Activated naive CD8-positive, alpha-beta T cell treated with anti-CD3 and anti-CD28 coated beads, Interleukin-2, amount 50 U/mL, for 24 hours (primary cell): ENCODE data around the gene DCAF4L1.

Experiments used
- ATAC-seq: fragments of 150-1000 bp; cut with Tn5 transposase; one replicate; pipeline ENCODE4 v1.10.0; 2021
- DNase-seq: peaks from one replicate; pipeline ENCODE4 v3.0.0; 2021
- H3K27ac Mint-ChIP-seq: one replicate; pipeline ENCODE4 v1.8.0; 2021; ENCODE audit warnings: mild to moderate bottlenecking, mixed read lengths
- H3K27me3 Mint-ChIP-seq: one replicate; pipeline ENCODE4 v1.8.0; 2021; ENCODE audit warnings: mixed read lengths
- H3K36me3 Mint-ChIP-seq: one replicate; pipeline ENCODE4 v1.8.0; 2021; ENCODE audit warnings: low read depth, mixed read lengths
- H3K4me1 Mint-ChIP-seq: one replicate; pipeline ENCODE4 v1.8.0; 2021; ENCODE audit warnings: mixed read lengths
- H3K4me3 Mint-ChIP-seq: one replicate; pipeline ENCODE4 v1.8.0; 2021; ENCODE audit warnings: mild to moderate bottlenecking, moderate library complexity, mixed read lengths
- H3K9me3 Mint-ChIP-seq: one replicate; pipeline ENCODE4 v1.8.0; 2021; ENCODE audit warnings: mixed read lengths

Gene DCAF4L1

GRCh38 chr4:41981456-41981855, at the start of gene DCAF4L1:
Gene DCAF4L1, plus strand, starts transcription at chr4:41981756. Its CDS starts 37 bp downstream, at chr4:41981793.
- DNase-seq (no peak), ATAC-seq (no peak)
- no peaks in the 10 kb centered on the region for H3K9me3 Mint-ChIP-seq
- H3K36me3 Mint-ChIP-seq = peaks cover 2% of the 10 kb centered on the region
- H3K4me1 Mint-ChIP-seq = no peaks in the 10 kb centered on the region
- H3K27ac Mint-ChIP-seq = no peak within 1 kb of the TSS
- no peaks in the 10 kb centered on the region for H3K27me3 Mint-ChIP-seq
- H3K4me3 Mint-ChIP-seq = no peak within 1 kb of the TSS

- Mint-ChIP-seq H3K4me1 (peaks cover 29% of the 10 kb centered on the region), H3K27me3 (no peaks in the 10 kb centered on the region), H3K9me3 (no peaks in the 10 kb centered on the region), H3K36me3 (peaks cover 19% of the 10 kb centered on the region), H3K27ac (no peak overlapping the region), H3K4me3 (no peak overlapping the region)
- DNase-seq (no peak), ATAC-seq (no peak)
Observed at GRCh38 chr4:41932988-41933387, 48.6 kb upstream of the DCAF4L1 start.

GRCh38 chr4:41933997-41934503, 47.5 kb upstream of the DCAF4L1 start:
- H3K4me1 Mint-ChIP-seq = peaks cover 35% of the 10 kb centered on the region
- no peak for DNase-seq
- H3K27ac Mint-ChIP-seq = no peak overlapping the region
- H3K36me3 Mint-ChIP-seq = peaks cover 27% of the 10 kb centered on the region
- no peak for ATAC-seq
- peak overlapping the region; percentile 98 for H3K4me3 Mint-ChIP-seq
- no peaks in the 10 kb centered on the region for H3K27me3 Mint-ChIP-seq
- no peaks in the 10 kb centered on the region for H3K9me3 Mint-ChIP-seq

- Mint-ChIP-seq H3K36me3 (peaks cover 32% of the 10 kb centered on the region), H3K9me3 (no peaks in the 10 kb centered on the region), H3K4me3 (peak overlapping the region; percentile 98), H3K27me3 (no peaks in the 10 kb centered on the region), H3K4me1 (peaks cover 38% of the 10 kb centered on the region), H3K27ac (peak overlapping the region; percentile 96)
- no peak for DNase-seq
- no peak for ATAC-seq
Observed at GRCh38 chr4:41934514-41934900, 47.0 kb upstream of the DCAF4L1 start.

- H3K9me3 Mint-ChIP-seq = no peaks in the 10 kb centered on the region
- H3K4me1 Mint-ChIP-seq = peaks cover 43% of the 10 kb centered on the region
- peak within 1 kb of the TSS; percentile 98 for H3K4me3 Mint-ChIP-seq
- no peaks in the 10 kb centered on the region for H3K27me3 Mint-ChIP-seq
- peaks cover 36% of the 10 kb centered on the region for H3K36me3 Mint-ChIP-seq
- DNase-seq (peak; percentile 81), ATAC-seq (peak; percentile 82)
- peak within 1 kb of the TSS; percentile 96 for H3K27ac Mint-ChIP-seq
Observed at GRCh38 chr4:41934901-41935651, 46.5 kb upstream of the DCAF4L1 start, which contains the start of gene TMEM33. Gene TMEM33, plus strand, starts transcription at chr4:41935429. Its CDS starts 56 bp downstream, at chr4:41935485.

GRCh38 chr4:41935652-41936021, 45.9 kb upstream of the DCAF4L1 start:
- Mint-ChIP-seq H3K9me3 (no peaks in the 10 kb centered on the region), H3K27me3 (no peaks in the 10 kb centered on the region), H3K4me1 (peaks cover 44% of the 10 kb centered on the region), H3K4me3 (peak overlapping the region; percentile 98), H3K27ac (peak overlapping the region; percentile 96), H3K36me3 (peaks cover 37% of the 10 kb centered on the region)
- DNase-seq (peak; percentile 38), ATAC-seq (peak; percentile 59)

- peaks cover 62% of the 10 kb centered on the region for H3K36me3 Mint-ChIP-seq
- peaks cover 57% of the 10 kb centered on the region for H3K4me1 Mint-ChIP-seq
- ATAC-seq = no peak
Observed at GRCh38 chr4:41939016-41939626, 42.4 kb upstream of the DCAF4L1 start.

GRCh38 chr4:41940834-41941233, 40.7 kb upstream of the DCAF4L1 start:
- Mint-ChIP-seq H3K9me3 (no peaks in the 10 kb centered on the region), H3K36me3 (peaks cover 71% of the 10 kb centered on the region), H3K27me3 (no peaks in the 10 kb centered on the region), H3K27ac (no peak overlapping the region), H3K4me3 (no peak overlapping the region), H3K4me1 (peaks cover 47% of the 10 kb centered on the region)
- ATAC-seq (no peak), DNase-seq (no peak)

More at GRCh38 chr4:41939016-41939626, 42.4 kb upstream of the DCAF4L1 start:
- Mint-ChIP-seq H3K9me3 (no peaks in the 10 kb centered on the region), H3K27ac (no peak overlapping the region), H3K4me3 (no peak overlapping the region), H3K27me3 (no peaks in the 10 kb centered on the region)
- no peak for DNase-seq

GRCh38 chr4:41943506-41943905, 38.0 kb upstream of the DCAF4L1 start:
- DNase-seq = no peak
- H3K36me3 Mint-ChIP-seq = peaks cover 67% of the 10 kb centered on the region
- H3K4me3 Mint-ChIP-seq = no peak overlapping the region
- no peak overlapping the region for H3K27ac Mint-ChIP-seq
- H3K27me3 Mint-ChIP-seq = no peaks in the 10 kb centered on the region
- ATAC-seq = no peak
- no peaks in the 10 kb centered on the region for H3K9me3 Mint-ChIP-seq
- H3K4me1 Mint-ChIP-seq = peaks cover 27% of the 10 kb centered on the region

GRCh38 chr4:41944089-41944488, 37.5 kb upstream of the DCAF4L1 start:
- ATAC-seq (no peak), DNase-seq (no peak)
- H3K36me3 Mint-ChIP-seq = peaks cover 64% of the 10 kb centered on the region
- no peaks in the 10 kb centered on the region for H3K27me3 Mint-ChIP-seq
- H3K9me3 Mint-ChIP-seq = no peaks in the 10 kb centered on the region
- H3K4me3 Mint-ChIP-seq = no peak overlapping the region
- peaks cover 25% of the 10 kb centered on the region for H3K4me1 Mint-ChIP-seq
- no peak overlapping the region for H3K27ac Mint-ChIP-seq

- Mint-ChIP-seq H3K9me3 (no peaks in the 10 kb centered on the region), H3K27ac (no peak overlapping the region), H3K4me3 (no peak overlapping the region), H3K27me3 (no peaks in the 10 kb centered on the region), H3K36me3 (peaks cover 65% of the 10 kb centered on the region), H3K4me1 (no peaks in the 10 kb centered on the region)
- DNase-seq (no peak), ATAC-seq (no peak)
Observed at GRCh38 chr4:41949531-41949930, 32.0 kb upstream of the DCAF4L1 start.

- no peak overlapping the region for H3K4me3 Mint-ChIP-seq
- H3K27ac Mint-ChIP-seq = no peak overlapping the region
- DNase-seq = no peak
- H3K9me3 Mint-ChIP-seq = no peaks in the 10 kb centered on the region
- H3K4me1 Mint-ChIP-seq = no peaks in the 10 kb centered on the region
- H3K36me3 Mint-ChIP-seq = peaks cover 30% of the 10 kb centered on the region
- no peaks in the 10 kb centered on the region for H3K27me3 Mint-ChIP-seq
- ATAC-seq = no peak
Observed at GRCh38 chr4:41957634-41958033, 23.9 kb upstream of the DCAF4L1 start.

GRCh38 chr4:41963105-41963504, 18.5 kb upstream of the DCAF4L1 start:
- no peak for DNase-seq
- no peak overlapping the region for H3K27ac Mint-ChIP-seq
- H3K27me3 Mint-ChIP-seq = no peaks in the 10 kb centered on the region
- ATAC-seq = no peak
- peaks cover 2% of the 10 kb centered on the region for H3K9me3 Mint-ChIP-seq
- H3K4me3 Mint-ChIP-seq = no peak overlapping the region
- no peaks in the 10 kb centered on the region for H3K4me1 Mint-ChIP-seq
- peaks cover 3% of the 10 kb centered on the region for H3K36me3 Mint-ChIP-seq

GRCh38 chr4:41964401-41964800, 17.2 kb upstream of the DCAF4L1 start:
- Mint-ChIP-seq H3K27ac (no peak overlapping the region), H3K4me1 (no peaks in the 10 kb centered on the region), H3K27me3 (no peaks in the 10 kb centered on the region), H3K9me3 (peaks cover 5% of the 10 kb centered on the region), H3K4me3 (no peak overlapping the region), H3K36me3 (peaks cover 5% of the 10 kb centered on the region)
- DNase-seq (no peak), ATAC-seq (no peak)

- ATAC-seq = no peak
- no peaks in the 10 kb centered on the region for H3K4me1 Mint-ChIP-seq
- H3K4me3 Mint-ChIP-seq = no peak overlapping the region
Observed at GRCh38 chr4:41967392-41967791, 14.2 kb upstream of the DCAF4L1 start.

More at GRCh38 chr4:41967392-41967791, 14.2 kb upstream of the DCAF4L1 start:
- Mint-ChIP-seq H3K9me3 (peaks cover 10% of the 10 kb centered on the region), H3K27ac (no peak overlapping the region), H3K36me3 (peaks cover 2% of the 10 kb centered on the region), H3K27me3 (peaks cover 2% of the 10 kb centered on the region)
- DNase-seq = no peak
